HUES64 (cell line): ENCODE measurements around the gene HOXD10.
A peak's percentile ranks its signal among the peaks of the same experiment; 100 is the strongest.

Experiments used
- H3K27ac ChIP-seq: 2 replicates; pipeline ENCODE4 v1.7.0; 2013; ENCODE audit warnings: low read depth, low read length, inconsistent platforms
- H3K27me3 ChIP-seq: 2 replicates; pipeline ENCODE4 v1.6.1; 2013; ENCODE audit warnings: mild to moderate bottlenecking, low read length; ENCODE audit not compliant: insufficient read depth
- H3K36me3 ChIP-seq: 2 replicates; pipeline ENCODE4 v1.6.1; 2013; ENCODE audit warnings: mild to moderate bottlenecking, low read length; ENCODE audit not compliant: insufficient read depth
- H3K4me1 ChIP-seq: 2 replicates; pipeline ENCODE4 v1.6.1; 2013; ENCODE audit warnings: mild to moderate bottlenecking, low read length, moderate library complexity; ENCODE audit not compliant: insufficient read depth
- H3K4me3 ChIP-seq: 2 replicates; pipeline ENCODE4 v1.5.1; 2013; ENCODE audit warnings: mild to moderate bottlenecking, low read length, moderate library complexity
- H3K9ac ChIP-seq: 2 replicates; pipeline ENCODE4 v1.6.1; 2013; ENCODE audit warnings: mild to moderate bottlenecking, low read depth, low read length
- H3K9me3 ChIP-seq: 2 replicates; pipeline ENCODE4 v1.6.1; 2013; ENCODE audit warnings: low read depth, low read length; ENCODE audit not compliant: insufficient read depth
- WGBS: fragments of 150-250, 120-280 bp; methylation state at CpG from one replicate; pipeline ENCODE4 v1.1.7; 2013; ENCODE audit warnings: missing lambda C conversion rate; 5-methylcytosine and 5-hydroxymethylcytosine counted together

The HOXD10 gene

GRCh38 chr2:176104316-176105077, 12.1 kb upstream of the HOXD10 start:
- Histone ChIP-seq H3K27me3 (peaks cover 99% of the 10 kb centered on the region), H3K9me3 (no peaks in the 10 kb centered on the region), H3K9ac (no peak overlapping the region), H3K4me3 (no peak overlapping the region), H3K4me1 (peaks cover 7% of the 10 kb centered on the region; the same call in 1 of the 2 replicates), H3K36me3 (no peaks in the 10 kb centered on the region), H3K27ac (no peak overlapping the region)
- 1% methylated on average over 56 of the region's 56 CpGs for WGBS

- H3K36me3 ChIP-seq = no peaks in the 10 kb centered on the region
- H3K27me3 ChIP-seq = peaks cover 99% of the 10 kb centered on the region
- 3% methylated on average over 25 of the region's 25 CpGs for WGBS
- no peak overlapping the region for H3K9ac ChIP-seq
- H3K4me3 ChIP-seq = no peak overlapping the region
- H3K4me1 ChIP-seq = peaks cover 7% of the 10 kb centered on the region; the same call in 1 of the 2 replicates
- H3K27ac ChIP-seq = no peak overlapping the region
- H3K9me3 ChIP-seq = no peaks in the 10 kb centered on the region
These were observed 11.4 kb upstream of the HOXD10 start for GRCh38 chr2:176105078-176105729.

DNA sequence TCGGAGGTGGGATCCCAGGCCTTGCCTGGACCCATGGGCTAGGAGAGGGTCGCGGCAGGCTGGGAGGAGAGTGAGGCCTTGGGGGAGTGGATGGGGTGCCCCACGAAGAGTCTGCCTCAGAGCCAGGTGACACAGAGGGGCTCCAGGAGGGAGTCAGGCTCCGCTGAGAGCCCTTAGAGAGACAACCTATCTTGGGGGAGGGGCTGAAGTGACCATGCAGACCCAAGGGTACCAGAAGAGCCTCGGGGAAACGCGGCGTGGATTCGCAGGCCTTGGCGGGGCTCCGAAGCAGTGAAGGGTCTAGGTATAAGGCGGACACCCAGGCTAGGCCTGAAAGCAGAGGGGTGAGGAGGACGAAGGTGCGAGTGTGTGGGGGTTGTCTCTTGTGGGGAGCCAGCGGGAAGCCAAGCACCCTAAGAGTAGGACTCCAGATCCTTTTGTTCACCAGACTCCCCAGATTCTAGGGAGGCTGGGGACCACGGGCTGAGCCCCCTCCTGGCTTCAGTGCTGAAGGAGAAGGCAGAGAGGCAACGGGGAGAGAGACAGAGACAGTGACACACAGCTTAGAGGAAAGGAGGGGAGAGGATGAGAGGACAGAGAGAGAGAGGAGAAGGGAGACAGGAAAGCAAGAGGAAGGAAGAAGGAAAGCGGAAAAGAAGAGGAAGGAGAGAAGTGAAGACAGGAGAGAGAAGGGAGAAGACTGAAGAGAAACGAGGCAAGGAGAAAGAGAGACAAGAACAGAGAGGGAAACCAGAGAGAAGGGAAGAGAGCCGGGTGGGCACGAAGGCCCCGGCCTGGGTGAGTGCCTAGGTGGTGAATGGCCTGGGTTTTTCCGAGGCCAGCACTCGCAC, 10.6 kb upstream of the HOXD10 start:
- Histone ChIP-seq H3K4me1 (peaks cover 7% of the 10 kb centered on the region; the same call in 1 of the 2 replicates), H3K36me3 (no peaks in the 10 kb centered on the region), H3K9ac (no peak overlapping the region), H3K4me3 (no peak overlapping the region), H3K27ac (no peak overlapping the region), H3K27me3 (peaks cover 99% of the 10 kb centered on the region), H3K9me3 (no peaks in the 10 kb centered on the region)
- 2% methylated on average over 25 of the region's 25 CpGs for WGBS

DNA sequence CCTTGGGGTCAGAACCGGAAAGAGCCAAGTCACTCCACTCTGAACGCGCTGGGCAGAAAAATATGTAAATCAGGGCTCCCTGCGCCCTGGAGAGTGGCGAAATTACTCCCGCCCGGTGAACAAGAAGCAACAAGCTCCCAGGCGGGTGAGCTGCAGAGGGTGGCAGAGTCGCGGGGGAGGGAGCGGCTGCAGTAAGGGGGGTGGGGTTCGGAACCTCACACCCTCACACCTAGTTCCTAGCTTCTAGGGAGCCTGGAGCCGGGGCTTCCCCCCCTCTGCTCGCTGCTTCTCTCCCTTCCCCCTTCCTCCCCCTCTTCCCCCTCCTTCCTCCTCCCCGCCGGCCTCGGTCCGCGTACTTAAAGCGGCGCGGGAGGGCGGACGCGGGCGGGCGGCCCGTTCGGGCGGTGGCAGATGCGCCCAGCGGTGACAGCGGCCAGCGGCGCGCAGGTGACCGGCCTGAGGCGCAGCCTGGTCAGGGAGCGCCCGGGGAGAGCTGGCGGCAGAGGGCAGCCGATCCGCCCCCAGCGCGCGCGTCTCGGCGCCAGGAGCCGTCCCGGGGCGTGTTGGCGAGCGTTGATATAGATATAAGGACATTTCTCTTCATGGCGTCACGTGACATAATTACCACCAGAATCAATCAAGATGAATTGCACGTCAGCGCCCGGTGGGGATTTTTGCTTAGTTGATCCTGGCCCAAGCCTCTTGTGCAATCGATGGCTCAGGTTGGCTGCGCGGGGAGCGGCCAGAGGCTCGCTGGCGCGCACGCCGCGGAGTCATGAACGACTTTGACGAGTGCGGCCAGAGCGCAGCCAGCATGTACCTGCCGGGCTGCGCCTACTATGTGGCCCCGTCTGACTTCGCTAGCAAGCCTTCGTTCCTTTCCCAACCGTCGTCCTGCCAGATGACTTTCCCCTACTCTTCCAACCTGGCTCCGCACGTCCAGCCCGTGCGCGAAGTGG, 9.7 kb upstream of the HOXD10 start, which contains the start of gene HOXD11:
Gene HOXD11 (plus strand): TSS at position 700 of the 959 bp plus-strand sequence. CDS start 76 bp downstream, at position 776.
- H3K4me1 ChIP-seq = peaks cover 7% of the 10 kb centered on the region; the same call in 1 of the 2 replicates
- peak within 1 kb of the TSS; percentile 22; the same call in 1 of the 2 replicates for H3K4me3 ChIP-seq
- no peaks in the 10 kb centered on the region for H3K36me3 ChIP-seq
- H3K27me3 ChIP-seq = peaks cover 99% of the 10 kb centered on the region
- H3K27ac ChIP-seq = no peak within 1 kb of the TSS
- under 1% methylated on average over 81 of the region's 85 CpGs for WGBS
- no peak within 1 kb of the TSS for H3K9ac ChIP-seq
- no peaks in the 10 kb centered on the region for H3K9me3 ChIP-seq

GRCh38 chr2:176107731-176108181, 8.8 kb upstream of the HOXD10 start:
- Histone ChIP-seq H3K4me1 (peaks cover 7% of the 10 kb centered on the region; the same call in 1 of the 2 replicates), H3K9ac (no peak overlapping the region), H3K4me3 (no peak overlapping the region), H3K27me3 (peaks cover 99% of the 10 kb centered on the region), H3K36me3 (no peaks in the 10 kb centered on the region), H3K9me3 (no peaks in the 10 kb centered on the region), H3K27ac (no peak overlapping the region)
- 2% methylated on average over 59 of the region's 59 CpGs for WGBS

DNA sequence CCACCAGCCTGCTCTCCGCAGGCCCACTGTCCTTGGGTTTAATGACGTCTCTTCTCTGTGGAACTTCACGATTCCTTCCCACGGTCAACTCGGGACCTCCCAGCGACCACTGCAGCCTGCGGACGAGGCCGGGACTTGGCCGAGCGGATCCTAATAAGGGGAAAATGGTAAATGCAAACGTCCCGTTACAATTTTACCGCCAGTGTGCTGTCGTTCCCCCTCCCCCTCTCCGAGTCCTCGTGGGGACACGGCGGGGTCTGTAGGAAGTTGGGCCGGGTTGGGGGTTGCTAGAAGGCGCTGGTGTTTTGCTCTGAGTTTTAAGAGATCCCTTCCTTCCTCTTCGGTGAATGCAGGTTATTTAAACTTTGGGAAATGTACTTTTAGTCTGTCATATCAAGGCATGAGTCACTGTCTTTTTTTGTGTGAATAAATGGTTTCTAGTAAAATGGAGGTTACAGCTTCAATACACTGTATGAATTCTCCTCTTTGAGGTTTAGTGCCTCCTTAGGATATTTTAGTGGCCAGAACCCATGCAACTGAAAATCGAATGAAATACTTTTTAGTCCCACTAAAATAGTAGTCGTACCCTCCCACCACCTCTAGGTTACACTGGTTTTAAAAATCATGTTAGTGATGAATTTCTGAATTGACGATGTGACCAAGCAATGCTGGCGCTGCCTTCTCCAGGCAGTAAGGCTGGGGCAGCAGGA, 7.2 kb upstream of the HOXD10 start:
- WGBS = 7% methylated on average over 24 of the region's 26 CpGs
- H3K27me3 ChIP-seq = peaks cover 99% of the 10 kb centered on the region
- H3K9me3 ChIP-seq = no peaks in the 10 kb centered on the region
- no peaks in the 10 kb centered on the region for H3K36me3 ChIP-seq
- no peak overlapping the region for H3K4me3 ChIP-seq
- no peak overlapping the region for H3K27ac ChIP-seq
- peaks cover 6% of the 10 kb centered on the region; the same call in 1 of the 2 replicates for H3K4me1 ChIP-seq
- no peak overlapping the region for H3K9ac ChIP-seq

DNA sequence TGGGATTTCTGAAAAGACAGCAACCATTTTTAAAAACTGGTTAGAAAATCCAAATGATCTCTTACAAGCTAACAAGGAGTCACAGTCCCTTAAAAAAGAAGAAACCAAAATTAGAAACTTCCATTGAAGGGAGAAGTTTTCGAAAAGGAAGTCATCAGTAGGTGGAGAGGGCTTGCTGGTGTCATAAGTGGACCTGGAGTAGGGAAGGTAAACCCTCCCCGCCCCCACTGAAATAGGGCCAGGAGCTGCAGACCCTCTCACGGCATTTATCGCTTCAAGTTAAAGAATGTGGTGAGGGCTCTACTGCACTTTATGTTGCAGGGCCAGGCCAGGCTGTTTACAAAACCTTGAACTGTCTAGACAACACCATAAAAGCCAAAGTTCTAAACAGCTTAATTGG, 6.6 kb upstream of the HOXD10 start:
- H3K4me1 ChIP-seq = peaks cover 6% of the 10 kb centered on the region; the same call in 1 of the 2 replicates
- peaks cover 99% of the 10 kb centered on the region for H3K27me3 ChIP-seq
- WGBS = 27% methylated on average over 4 of the region's 4 CpGs
- no peak overlapping the region for H3K27ac ChIP-seq
- H3K9me3 ChIP-seq = no peaks in the 10 kb centered on the region
- no peak overlapping the region for H3K4me3 ChIP-seq
- H3K36me3 ChIP-seq = no peaks in the 10 kb centered on the region
- H3K9ac ChIP-seq = no peak overlapping the region

DNA sequence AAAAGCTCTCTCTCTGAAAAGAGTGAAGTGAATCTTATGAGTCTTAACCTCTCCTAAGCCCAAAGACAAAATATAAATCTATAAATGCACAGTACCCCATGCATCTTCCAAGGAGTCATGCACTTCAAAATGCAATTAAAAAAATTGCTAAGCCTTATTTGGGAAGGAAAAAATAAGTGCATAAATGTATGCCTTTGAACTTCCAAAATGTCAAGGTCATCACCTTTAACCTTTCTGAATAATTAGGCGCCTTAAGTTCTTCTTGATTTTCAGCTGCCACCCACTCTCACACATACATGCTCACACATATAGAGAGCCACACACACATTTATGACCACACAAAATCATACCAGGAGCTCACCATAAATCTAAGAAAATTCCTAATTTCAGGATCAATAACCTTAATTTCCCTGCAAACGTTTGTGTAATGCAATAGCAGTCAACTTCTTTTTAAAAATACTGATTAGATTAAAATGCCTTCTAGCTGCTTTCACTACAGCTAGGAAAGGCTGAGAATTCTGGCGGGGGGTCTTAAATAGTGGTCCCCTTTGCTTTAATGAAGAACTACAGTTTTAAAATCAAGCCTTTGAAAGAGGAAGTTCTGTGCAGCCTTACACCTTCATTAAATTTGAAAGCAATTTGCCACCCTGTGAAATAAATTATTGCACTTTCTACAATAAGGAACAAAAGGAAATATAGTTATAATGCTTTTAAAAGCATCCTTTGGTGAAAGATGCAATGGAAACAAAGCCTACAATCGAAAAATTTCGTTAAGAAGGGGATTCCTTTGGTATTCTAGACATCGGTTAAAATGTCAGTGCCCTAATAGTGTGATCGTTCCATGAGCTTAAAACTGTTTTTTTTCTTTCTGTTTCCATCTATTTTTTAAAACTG, 5.9 kb upstream of the HOXD10 start:
- WGBS = 28% methylated on average over 7 of the region's 7 CpGs
- no peak overlapping the region for H3K27ac ChIP-seq
- no peak overlapping the region for H3K4me3 ChIP-seq
- H3K4me1 ChIP-seq = peaks cover 6% of the 10 kb centered on the region; the same call in 1 of the 2 replicates
- H3K9me3 ChIP-seq = no peaks in the 10 kb centered on the region
- H3K27me3 ChIP-seq = peaks cover 99% of the 10 kb centered on the region
- H3K36me3 ChIP-seq = no peaks in the 10 kb centered on the region
- no peak overlapping the region for H3K9ac ChIP-seq

DNA sequence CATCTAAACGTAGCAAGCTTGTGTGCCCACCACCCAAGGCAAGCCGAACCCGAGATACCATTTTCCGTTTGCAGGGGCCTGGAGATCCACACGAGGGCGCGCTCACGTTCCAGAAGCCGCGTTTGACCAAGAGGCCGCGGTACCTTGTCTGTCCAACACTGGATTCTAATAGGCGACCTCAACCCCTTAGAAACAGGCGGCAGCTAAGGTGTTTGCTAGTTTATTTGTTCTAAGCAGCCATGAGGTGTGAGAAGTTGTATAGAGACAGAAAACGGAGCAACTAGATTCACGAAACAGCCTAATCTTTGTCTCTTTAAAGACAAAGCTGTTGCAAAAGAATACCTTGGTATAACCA, 5.3 kb upstream of the HOXD10 start:
- 3% methylated on average over 16 of the region's 16 CpGs for WGBS
- Histone ChIP-seq H3K36me3 (no peaks in the 10 kb centered on the region), H3K9ac (no peak overlapping the region), H3K4me1 (peaks cover 6% of the 10 kb centered on the region; the same call in 1 of the 2 replicates), H3K9me3 (no peaks in the 10 kb centered on the region), H3K27ac (no peak overlapping the region), H3K4me3 (no peak overlapping the region), H3K27me3 (peaks cover 99% of the 10 kb centered on the region)
